Measurements from ENCODE around the gene ANKRD61.
"Not testable (repeated sequence)": the region's sequence is repeated elsewhere in the genome, so short reads cannot be mapped to it uniquely, and the experiment has no call there.

The ANKRD61 gene

DNA sequence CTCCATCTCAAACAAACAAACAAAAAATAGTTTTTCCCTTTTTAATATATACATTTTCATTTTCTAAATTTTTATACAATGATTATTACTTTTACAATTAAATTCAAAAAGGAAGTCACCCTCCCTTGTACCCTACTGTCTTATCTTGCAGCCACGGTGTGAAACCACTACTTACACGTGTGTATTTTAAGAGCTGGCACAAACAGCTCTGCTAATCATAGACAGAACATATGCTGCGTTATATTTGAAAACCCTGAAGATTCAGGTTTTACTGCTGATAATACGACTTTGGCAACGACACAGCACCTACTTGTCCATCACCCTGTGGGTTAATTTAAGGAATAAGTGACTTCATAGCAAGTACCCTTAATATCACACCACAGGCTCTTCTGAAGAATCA lies 991 bp downstream of the ANKRD61 start:
- TF ChIP-seq, protein P1, sequence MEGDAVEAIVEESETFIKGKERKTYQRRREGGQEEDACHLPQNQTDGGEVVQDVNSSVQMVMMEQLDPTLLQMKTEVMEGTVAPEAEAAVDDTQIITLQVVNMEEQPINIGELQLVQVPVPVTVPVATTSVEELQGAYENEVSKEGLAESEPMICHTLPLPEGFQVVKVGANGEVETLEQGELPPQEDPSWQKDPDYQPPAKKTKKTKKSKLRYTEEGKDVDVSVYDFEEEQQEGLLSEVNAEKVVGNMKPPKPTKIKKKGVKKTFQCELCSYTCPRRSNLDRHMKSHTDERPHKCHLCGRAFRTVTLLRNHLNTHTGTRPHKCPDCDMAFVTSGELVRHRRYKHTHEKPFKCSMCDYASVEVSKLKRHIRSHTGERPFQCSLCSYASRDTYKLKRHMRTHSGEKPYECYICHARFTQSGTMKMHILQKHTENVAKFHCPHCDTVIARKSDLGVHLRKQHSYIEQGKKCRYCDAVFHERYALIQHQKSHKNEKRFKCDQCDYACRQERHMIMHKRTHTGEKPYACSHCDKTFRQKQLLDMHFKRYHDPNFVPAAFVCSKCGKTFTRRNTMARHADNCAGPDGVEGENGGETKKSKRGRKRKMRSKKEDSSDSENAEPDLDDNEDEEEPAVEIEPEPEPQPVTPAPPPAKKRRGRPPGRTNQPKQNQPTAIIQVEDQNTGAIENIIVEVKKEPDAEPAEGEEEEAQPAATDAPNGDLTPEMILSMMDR (IDR thresholded peaks at IDR 0.05; ENCODE audit: low read depth, low read length, missing control alignments), result no peak
- H3K4me3 ChIP-seq (ENCODE audit: low read depth, low read length), result no peak overlapping the region
- in situ Hi-C loops (cut with HindIII; ENCODE audit: low sequenced_read_pairs), result no loop called here
- DNase-seq (ENCODE audit: low read depth), result no peak

DNA sequence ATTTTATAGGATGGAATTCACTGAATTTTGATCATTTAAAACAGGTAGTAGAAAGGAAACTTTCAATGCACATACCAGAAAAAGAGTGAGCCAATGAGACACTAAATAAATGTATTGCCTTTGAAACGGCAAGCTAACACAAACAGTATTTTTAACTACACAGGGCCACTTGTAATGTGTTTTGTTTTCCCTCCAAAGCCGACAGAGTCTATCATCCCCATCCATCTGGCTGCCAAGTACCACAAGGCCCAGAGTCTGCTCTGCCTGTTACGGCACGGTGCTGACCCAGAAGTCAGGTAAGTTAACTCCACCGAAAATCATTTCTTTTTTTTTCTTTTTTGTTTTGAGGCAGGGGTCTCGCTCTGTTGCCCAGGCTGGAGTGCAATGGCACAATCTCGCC lies 1.5 kb downstream of the ANKRD61 start:
- no peak overlapping the region for H3K4me3 ChIP-seq (ENCODE audit: low read depth, low read length)
- no peak for DNase-seq (ENCODE audit: low read depth)
- TF ChIP-seq, protein P1 (IDR thresholded peaks at IDR 0.05; ENCODE audit: low read depth, low read length, missing control alignments), result no peak
- in situ Hi-C loops (cut with HindIII; ENCODE audit: low sequenced_read_pairs), result no loop called here

DNA sequence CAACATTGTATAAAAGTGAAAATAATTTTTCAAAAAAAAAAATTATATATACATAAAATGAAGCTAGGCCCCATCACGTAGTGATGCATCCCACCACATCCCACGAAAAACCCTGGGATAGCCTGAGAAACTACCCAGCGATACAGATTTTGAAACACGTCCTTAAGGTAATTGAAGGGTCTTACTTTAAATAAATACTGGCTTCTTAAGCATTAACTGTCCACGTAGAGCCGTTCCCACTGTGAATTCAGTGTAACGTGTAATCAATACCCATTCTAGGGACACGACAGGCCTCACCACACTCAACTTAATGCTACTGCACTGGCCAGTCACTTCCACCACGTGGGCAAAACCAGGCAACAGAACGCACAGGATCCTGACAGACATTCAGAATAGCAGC lies 4.0 kb downstream of the ANKRD61 start:
- in situ Hi-C loops (cut with HindIII; ENCODE audit: low sequenced_read_pairs), result no loop called here
- DNase-seq (ENCODE audit: low read depth), result no peak

DNA sequence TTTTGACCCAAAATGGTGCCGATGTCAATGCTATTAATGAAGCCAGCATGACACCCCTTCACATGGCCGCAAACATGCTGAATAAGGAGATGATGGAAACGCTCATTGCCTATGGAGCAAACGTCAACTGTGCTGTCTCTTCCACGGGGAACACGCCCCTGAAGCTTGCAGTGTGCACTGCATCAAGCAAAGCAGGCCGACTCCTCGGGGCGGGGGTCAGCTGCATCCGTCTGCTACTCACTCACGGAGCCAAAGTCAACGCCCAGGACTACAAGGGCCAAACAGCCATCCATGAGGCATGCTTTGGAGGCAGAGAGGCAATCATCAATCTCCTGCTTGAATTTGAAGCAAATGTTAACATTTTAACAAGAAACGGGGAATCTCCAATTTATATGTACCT lies 4.5 kb downstream of the ANKRD61 start:
- in situ Hi-C loops (cut with HindIII; ENCODE audit: low sequenced_read_pairs), result no loop called here
- no peak overlapping the region for H3K4me3 ChIP-seq (ENCODE audit: low read depth, low read length)
- no peak for DNase-seq (ENCODE audit: low read depth)
- TF ChIP-seq, protein P1 (IDR thresholded peaks at IDR 0.05; ENCODE audit: low read depth, low read length, missing control alignments), result no peak

More for the DNA sequence above, 4.0 kb downstream of the ANKRD61 start:
- TF ChIP-seq, protein P1 (IDR thresholded peaks at IDR 0.05; ENCODE audit: low read depth, low read length, missing control alignments), result no peak
- no peak overlapping the region for H3K4me3 ChIP-seq (ENCODE audit: low read depth, low read length)

DNA sequence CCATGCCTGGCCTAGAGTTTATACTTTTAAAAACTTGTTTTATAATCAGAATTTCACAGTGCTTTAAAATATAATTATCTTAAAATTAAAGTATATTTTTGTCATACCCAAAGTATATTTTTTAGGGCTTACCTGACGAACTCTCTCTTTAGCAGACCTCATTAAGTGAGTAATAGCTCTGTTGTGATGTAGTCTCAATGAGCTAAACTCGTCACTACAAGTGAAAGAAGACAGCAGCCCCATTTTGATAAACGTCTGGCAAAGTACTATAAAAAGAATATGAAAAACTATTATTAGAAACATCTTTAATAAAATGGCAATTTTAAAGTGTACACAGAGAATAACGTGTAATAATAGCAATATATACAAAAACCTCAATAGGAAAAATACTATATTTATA lies 18.6 kb downstream of the ANKRD61 start:
- no peak overlapping the region for H3K4me3 ChIP-seq (ENCODE audit: low read depth, low read length)
- DNase-seq (ENCODE audit: low read depth), result no peak
- in situ Hi-C loops (cut with HindIII; ENCODE audit: low sequenced_read_pairs), result no loop called here
- TF ChIP-seq, protein P1 (IDR thresholded peaks at IDR 0.05; ENCODE audit: low read depth, low read length, missing control alignments), result no peak

DNA sequence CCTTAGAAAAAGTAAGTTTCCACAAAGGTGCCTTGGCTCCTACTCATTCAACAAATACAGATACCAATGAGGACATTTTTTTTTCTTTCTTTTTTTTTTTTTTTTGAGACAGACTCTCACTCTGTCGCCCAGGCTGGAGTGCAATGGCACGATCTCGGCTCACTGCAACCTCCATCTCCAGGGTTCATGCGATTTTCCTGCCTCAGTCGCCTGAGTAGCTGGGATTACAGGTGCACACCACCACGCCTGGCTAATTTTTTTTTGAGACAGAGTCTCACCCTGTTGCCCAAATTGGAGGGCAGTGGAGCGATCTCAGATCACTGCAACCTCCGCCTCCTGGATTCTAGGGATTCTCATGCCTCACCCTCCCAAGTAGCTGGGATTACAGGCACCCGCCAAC lies 20.0 kb downstream of the ANKRD61 start:
- in situ Hi-C loops (cut with HindIII; ENCODE audit: low sequenced_read_pairs); DNase-seq (ENCODE audit: low read depth); H3K4me3 ChIP-seq (ENCODE audit: low read depth, low read length): not testable (repeated sequence)

DNA sequence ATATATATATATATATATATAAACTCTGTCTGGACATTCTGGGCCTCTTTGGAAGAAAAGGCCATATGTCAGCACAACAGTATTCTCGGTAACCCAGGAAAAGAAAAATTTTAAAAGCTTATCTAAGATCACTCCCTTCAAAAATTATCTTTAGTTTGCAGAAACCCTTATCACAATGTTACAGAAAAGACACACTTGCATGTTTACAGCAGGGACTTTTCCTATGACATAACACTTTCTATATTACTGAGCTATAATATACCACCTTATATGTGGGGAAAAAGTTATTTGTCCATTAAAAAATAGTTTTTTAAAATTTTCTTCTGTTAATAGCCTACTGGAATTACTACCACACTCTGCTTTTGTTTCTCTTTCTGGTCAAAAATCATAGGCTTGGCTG lies 25.4 kb downstream of the ANKRD61 start:
- in situ Hi-C loops (cut with HindIII; ENCODE audit: low sequenced_read_pairs), result no loop called here
- H3K4me3 ChIP-seq (ENCODE audit: low read depth, low read length), result no peak overlapping the region
- no peak for DNase-seq (ENCODE audit: low read depth)
- TF ChIP-seq, protein P1 (IDR thresholded peaks at IDR 0.05; ENCODE audit: low read depth, low read length, missing control alignments), result no peak

Measured in astrocyte of the cerebellum (primary cell).